Fibroblast of pulmonary artery (primary cell): ENCODE measurements around the gene KLRK1.
"Not testable (repeated sequence)": the region's sequence is repeated elsewhere in the genome, so short reads cannot be mapped to it uniquely, and the experiment has no call there.

ENCODE experiments used
- DNase-seq: peaks from one replicate; pipeline ENCODE4 v3.0.0-alpha.2; 2010; ENCODE audit warnings: low read depth
- H3K4me3 ChIP-seq: replicated peaks from 2 replicates; pipeline ENCODE4 v1.5.1; 2011; ENCODE audit warnings: low read depth, mild to moderate bottlenecking, control low read depth, low read length, moderate library complexity
- TF ChIP-seq, protein P1 (sequence below): IDR thresholded peaks from 2 replicates; pipeline ENCODE4 v1.5.1; 2011; ENCODE audit warnings: mild to moderate bottlenecking, control low read depth, low read length, inconsistent platforms; ENCODE audit errors: missing control alignments

KLRK1 gene

DNA sequence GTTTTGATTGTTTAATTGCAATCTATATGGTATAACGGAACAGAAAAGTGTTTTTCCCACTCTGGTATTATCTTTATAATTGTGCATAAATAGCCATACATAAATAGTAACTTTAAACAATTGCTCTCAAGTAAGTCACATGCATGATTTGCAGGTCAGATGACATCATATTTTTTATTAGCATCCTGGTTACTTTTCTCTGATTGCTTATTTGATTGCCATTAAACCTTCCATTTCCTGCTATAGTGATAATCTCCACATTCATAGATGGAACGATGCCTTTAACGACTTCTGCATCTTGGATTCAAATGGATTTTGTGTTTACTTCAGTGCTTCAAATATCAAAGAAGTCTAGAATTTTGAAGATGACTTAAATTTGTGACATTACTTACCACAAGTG, 3.5 kb upstream of the KLRK1 start:
- no peak for DNase-seq
- no peak overlapping the region for H3K4me3 ChIP-seq
- TF ChIP-seq, protein P1, sequence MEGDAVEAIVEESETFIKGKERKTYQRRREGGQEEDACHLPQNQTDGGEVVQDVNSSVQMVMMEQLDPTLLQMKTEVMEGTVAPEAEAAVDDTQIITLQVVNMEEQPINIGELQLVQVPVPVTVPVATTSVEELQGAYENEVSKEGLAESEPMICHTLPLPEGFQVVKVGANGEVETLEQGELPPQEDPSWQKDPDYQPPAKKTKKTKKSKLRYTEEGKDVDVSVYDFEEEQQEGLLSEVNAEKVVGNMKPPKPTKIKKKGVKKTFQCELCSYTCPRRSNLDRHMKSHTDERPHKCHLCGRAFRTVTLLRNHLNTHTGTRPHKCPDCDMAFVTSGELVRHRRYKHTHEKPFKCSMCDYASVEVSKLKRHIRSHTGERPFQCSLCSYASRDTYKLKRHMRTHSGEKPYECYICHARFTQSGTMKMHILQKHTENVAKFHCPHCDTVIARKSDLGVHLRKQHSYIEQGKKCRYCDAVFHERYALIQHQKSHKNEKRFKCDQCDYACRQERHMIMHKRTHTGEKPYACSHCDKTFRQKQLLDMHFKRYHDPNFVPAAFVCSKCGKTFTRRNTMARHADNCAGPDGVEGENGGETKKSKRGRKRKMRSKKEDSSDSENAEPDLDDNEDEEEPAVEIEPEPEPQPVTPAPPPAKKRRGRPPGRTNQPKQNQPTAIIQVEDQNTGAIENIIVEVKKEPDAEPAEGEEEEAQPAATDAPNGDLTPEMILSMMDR, result no peak

DNA sequence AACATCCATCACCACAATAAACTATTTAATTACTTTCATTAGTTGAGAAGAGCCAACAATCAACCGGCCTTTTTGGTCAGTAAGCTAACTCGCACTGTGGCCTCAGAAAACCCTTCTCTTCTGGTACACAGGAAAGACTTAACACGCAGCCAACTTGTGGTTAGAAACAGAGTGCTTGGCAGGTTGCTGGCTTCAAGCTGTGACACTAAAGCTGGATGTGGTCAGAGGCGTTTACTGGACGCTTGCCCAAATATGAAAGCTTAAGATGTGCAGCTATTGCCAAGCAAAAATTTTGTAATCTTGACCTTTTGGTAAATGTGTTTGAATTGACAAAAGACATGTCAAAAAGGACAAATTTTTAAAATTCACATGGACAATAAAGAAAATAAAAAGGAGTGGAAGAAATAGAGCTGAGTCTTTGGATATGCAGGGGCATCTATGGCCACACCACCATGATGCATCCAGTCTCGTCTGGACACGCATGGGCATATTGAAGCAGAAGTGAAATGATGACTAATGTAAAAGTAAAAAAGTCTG, 2.6 kb upstream of the KLRK1 start:
- no peak overlapping the region for H3K4me3 ChIP-seq
- peak; percentile 96 for DNase-seq

DNA sequence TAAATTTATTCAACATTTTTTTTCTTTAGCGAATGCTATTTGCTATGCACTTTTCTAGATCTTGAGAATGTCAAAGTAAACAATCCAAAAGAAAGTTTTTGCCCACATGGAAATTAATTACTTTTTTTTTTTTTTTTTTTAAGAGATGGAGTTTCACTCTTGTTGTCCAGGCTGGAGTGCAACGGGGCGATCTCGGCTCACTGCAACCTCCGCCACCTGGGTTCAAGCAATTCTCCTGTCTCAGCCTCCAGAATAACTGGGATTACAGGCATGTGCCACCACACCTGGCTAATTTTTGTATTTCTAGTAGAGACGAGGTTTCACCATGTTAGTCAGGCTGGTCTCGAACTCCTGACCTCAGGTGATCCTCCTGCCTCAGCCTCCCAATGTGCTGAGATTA, 1.1 kb upstream of the KLRK1 start:
- DNase-seq, H3K4me3 ChIP-seq: not testable (repeated sequence)

More for the DNA sequence above, 2.6 kb upstream of the KLRK1 start:
- TF ChIP-seq, protein P1, result no peak

DNA sequence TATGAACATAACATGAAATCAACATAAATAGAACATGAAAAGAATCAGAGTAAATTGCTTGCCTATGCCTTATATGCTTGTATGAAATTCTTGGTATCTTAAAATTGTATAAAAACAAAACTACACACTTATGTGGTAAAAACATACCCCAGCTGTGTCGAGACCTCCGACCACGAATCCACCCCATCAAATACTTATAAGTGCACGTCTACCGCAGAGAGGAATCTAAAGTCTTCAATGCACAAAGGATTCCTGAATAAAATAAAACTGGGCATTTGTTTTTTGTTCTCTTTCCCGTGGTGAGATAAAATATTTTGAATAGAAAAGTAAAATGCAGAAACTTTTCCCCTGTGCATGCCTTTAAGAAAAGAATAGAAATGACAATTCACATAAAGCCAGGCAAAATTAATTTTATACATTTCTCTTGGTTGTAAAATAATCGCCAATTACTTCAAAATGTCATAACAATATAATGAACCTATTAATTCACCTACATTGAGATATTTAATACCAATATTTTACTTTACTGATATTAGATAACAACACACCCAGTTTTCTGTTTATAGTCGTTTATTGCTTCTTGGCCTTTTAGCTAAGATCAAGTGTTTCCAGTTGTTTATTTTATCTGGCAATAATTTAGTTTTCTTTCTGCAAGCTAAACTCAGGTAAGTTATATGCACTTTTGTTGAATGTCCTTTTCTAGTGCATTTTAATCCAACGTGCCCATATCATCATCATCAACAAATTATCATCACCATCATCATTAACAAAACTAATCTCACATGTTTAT, 1.0 kb downstream of the KLRK1 start:
- TF ChIP-seq, protein P1, result no peak
- H3K4me3 ChIP-seq, result no peak overlapping the region
- DNase-seq, result no peak

DNA sequence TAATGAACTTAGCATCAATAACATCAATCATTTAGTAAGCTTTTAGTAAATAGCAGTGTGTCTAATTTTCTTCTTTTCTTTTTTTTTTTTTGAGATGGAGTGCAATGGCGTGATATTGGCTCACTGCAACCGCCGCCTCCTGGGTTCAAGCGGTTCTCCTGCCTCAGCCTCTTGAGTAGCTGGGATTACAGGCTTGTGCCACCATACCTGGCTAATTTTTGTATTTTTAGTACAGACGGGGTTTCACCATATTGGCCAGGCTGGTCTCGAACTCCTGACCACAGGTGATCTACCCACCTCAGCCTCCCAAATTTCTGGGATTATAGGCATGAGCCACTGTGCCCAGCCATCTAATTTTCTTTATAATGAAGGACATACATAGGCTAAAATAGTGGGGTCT, 2.3 kb downstream of the KLRK1 start:
- DNase-seq, H3K4me3 ChIP-seq: not testable (repeated sequence)

DNA sequence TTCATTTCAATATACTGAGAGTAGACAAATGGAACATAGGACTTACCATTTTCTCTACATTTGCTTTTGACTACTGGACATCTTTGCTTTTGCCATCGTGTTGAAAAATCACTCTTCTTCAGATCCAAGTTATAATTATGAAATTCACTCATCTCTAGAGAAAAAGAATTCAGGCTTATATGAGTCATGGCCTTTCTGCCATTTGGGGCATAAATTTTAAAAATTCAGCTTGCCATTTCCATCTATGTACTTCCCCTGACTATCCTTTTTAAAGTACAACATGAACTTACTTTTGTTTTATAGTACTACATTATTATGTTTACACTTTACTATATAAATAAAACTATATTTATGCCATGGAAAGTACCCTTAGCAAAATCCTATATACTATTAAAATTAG, 3.0 kb downstream of the KLRK1 start:
- DNase-seq, result no peak
- TF ChIP-seq, protein P1, result no peak
- H3K4me3 ChIP-seq, result no peak overlapping the region

DNA sequence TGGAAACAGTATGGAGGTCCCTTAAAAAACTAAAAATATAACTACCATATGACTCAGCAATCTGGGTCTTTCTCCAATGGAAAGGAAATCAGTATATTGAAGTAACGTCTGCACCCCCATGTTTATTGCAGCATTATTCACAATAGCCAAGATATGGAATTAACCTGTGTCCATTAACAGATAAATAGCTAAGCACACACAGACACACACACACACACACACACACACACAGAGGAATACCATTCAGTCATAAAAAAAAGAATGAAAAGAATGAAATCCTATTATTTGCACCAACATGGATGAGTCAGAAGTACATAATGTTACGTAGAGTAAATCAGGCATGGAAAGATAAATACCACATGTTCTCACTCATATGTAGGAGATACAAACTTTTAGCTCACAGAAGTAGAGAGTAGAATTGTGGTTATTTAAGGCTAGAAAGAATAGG, 4.7 kb downstream of the KLRK1 start:
- H3K4me3 ChIP-seq, result no peak overlapping the region
- peak; percentile 82 for DNase-seq
- TF ChIP-seq, protein P1, result no peak

DNA sequence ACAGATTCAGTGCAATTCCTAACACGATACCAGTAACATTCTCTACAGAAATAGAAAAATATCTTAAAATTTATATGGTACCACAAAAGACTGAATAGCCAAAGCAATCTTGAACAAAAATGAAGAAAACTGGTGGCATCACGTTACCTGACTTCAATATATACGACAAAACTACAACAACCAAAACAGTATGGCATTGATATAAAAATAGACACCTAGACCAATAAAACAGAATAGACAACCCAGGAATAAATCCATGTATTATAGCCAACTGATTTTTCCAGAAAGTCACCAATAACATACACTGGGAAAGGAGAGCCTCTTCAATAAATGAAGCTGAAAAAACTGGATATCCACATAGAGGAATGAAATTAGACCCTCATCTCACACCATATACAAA, 5.7 kb downstream of the KLRK1 start:
- DNase-seq, result no peak
- TF ChIP-seq, protein P1, result no peak
- no peak overlapping the region for H3K4me3 ChIP-seq
